GM21723 (cell line): ENCODE results near the gene CCNL2.
"Not testable (repeated sequence)": the region's sequence is repeated elsewhere in the genome, so short reads cannot be mapped to it uniquely, and the experiment has no call there.

Experiments
- ATAC-seq: cut with Tn5 transposase; IDR thresholded peaks from one replicate; pipeline ENCODE4 v1.9.1; 2021; ENCODE audit warnings: mild to moderate bottlenecking, moderate library complexity; ENCODE audit not compliant: unreplicated experiment

CCNL2 gene

DNA sequence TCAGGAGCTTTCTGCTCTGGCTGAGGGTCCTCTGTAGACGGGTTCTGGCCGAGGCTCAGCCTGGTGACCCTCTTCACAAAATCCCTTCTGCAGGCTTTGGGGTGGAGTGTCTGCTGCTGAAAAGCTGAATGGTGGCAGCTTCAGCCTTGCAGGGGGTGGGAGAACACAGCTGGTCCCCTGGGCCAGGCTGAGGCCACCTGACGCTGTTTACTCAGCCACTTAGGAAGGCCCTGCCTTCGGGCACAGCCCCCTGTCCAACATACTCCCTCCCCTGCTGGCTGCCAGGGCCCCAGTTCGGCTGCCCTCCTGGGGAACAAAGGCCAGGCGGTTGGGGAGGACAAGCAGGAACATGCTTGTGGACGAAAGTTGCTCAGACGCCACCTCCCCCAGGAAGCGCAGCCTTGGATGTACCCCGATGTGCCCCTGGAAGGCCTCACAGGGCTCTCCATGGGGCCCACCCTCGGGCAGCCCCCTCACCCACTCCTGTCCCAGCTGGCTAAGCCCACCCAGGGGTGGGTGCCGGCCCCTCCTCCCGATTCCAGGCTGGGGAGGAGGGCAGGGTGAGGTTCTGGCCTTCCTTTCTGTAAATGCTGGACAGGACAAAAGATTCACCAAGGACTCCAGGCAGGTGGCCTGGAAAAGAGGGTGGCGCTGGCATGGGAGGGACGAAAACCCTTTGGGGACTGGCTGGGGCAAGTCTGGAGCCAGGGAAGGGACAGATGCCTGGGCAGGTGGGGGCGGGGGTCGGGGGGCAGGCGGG, 22.2 kb upstream of the CCNL2 start, which contains the start of gene ANKRD65:
Gene ANKRD65 (minus strand): TSS at position 130 of the 760 bp plus-strand sequence. CDS start 271 bp downstream, outside the sequence.
- no peak for ATAC-seq

DNA sequence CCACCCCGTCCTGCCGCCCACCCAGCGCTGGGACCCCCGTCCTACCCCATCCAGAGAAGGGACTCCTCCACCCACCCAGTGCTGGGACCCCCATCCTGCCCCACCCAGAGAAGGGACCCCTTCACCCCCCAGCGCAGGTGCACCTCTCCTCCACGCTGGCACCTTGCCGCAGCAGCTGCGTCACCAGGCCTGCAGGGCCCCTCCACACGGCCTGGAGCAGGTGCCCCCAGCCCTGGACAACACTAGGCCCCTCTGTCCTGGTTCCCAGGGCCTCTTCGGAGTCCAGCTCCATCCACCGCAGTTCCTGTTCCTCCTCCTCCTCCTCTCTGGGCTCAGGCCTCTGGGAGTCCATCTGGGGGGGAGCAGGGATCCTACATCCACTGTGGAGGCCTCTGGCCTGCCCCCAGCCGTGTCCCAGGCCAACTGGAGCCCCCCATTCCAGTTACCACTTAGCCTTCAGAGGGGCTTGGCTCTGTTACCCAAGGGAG, 21.6 kb upstream of the CCNL2 start:
- no peak for ATAC-seq

DNA sequence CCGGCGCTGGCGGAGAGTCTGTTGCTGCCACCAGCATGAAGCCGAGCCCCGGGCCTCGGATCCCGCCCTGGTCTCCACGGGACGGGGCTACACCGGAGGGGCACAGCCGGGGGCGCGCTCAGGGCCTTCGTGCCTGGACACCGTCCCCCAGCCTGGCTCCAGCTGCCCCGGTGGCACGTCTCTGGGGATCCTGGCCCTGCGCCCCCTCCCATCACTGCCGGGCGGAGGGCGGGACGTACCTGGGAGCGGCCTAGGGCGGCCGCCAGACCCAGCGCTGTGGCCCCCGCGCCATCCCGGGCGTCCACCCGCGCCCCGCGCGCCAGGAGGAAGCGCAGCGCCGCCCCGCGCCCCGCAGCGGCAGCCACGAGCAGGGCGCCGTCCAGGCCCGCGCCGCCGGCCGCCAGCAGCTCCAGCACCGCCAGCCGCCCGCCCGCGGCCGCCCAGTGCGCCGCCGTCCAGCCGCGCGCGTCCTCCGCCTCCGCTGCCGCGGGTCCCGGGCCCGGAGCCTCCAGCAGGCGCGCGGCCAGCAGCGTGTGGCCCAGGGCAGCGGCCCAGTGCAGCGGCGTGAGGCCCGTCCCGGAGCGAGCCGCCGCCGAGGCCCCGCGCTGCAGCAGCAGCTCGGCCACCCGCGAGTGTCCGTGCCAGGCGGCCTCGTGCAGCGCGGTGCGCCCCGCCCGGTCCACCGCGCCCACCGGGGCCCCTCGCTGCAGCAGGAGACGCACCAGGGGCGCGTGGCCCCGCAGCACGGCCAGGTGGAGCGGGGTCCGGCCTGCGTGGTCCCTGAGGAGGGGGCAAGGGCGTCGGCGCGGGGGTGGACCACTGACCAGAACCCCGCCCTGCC, 20.9 kb upstream of the CCNL2 start:
- ATAC-seq: no peak

DNA sequence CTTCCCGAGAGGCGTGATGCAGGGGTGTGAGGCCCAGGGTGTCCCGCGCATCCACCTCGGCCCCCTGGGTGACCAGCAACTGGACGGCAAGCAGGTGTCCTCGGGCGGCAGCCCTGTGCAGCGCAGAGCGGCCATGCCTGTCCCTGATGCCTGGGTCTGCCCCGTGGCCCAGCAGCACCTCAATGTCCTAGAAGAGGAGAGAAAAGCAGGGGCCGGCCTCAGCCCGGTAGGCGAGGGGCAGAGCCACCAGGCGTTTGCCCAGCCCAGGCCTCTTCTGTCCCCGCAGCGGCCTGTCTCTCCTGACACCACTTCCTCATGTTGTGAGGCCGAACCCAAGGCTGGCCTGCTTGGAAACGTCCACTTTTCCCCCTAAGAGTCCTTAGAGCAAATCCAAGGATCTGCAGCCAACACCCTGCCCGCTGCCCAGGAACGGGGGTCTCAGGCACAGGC, 20.3 kb upstream of the CCNL2 start:
- no peak for ATAC-seq

DNA sequence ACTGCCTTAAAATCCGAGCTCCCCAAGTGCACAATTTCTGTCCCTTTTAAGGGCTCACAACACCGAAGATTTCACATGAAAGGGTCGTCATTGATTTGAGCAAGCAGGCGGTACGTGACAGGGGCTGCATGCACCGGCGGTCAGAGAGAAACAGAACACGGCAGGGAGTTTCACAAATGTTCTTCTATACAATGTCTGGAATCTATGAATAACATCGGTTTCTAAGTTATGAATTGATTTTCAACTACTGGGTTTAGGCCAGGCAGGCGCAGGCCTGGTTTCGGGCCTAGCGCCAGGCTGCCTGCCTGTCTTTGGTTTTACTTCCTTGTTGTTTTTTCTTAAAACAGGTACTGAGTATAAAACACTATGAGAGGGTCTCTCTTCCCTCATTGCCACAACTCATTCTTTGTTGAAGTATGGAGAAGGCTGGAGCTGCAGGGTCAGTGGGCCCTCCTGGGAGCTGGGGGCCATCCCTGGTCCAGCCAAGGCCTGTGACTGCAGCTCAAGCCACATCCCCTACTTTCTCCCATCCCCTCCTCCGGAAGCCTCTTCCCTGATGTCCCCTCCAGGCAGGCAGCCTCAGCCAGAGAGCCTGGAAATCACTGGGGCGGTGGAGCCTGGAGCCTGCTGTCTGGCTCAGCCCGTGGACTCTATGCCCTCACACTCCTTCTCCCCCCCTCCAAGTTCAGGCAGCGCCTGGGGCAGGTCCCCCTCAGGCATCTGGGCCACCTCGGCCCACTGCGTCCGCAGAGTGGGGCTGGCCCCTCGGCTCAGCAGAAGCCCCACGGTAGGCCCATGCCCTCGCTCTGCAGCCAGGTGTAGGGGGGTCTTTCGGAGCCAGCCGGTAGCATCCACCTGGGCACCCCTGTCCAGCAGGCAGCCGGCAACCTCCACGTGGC, 19.6 kb upstream of the CCNL2 start:
- no peak for ATAC-seq

DNA sequence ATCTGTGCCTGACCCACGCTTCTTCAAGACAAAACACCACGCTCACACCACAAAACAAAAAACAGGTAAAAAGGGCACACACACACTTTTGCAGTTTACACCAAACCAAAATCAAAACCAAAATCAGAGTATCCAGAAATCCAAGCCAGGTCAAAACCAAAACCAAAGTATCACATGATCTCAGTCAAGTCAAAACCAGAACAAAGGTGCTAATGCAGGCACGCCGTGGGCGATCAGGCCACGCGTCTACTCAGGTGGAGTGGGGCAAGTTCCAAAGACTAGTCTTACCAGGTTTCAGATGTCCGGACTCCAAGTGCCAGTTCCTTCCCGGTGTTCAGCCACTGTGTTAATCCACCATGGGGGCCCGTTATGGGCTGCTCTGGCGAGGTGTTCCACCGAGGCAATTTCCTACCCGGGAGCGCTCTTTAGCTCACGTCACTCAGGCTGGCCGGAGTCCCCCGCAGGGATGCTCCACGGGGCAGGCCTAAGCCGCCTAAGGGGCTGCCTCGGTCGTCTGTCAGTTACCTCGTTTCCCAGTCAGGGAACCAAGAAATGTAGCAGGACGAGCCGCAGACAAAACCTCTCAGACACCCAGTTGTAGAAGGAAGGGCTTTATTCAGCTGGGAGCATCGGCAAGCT, 18.8 kb upstream of the CCNL2 start:
- ATAC-seq: not testable (repeated sequence)

DNA sequence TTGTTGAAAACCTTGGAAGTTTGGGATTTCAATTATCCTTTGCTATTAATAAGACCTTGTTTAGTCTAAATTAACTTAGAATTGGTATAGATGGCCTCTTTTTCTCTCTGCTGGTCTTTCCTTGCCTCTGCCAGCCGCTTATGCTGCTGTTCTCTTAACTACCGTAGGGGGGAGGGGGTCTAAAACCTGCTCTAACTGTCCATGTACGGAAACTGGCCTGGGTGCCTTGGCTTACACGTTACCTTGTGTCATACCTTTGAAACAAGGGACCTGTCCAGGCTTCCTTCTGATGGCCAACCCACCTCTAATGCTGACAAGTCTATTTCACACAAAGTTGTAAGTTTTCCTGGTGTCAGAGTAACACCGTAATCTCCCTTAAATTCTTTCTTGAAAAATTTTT, 18.3 kb upstream of the CCNL2 start:
- not testable (repeated sequence) for ATAC-seq

DNA sequence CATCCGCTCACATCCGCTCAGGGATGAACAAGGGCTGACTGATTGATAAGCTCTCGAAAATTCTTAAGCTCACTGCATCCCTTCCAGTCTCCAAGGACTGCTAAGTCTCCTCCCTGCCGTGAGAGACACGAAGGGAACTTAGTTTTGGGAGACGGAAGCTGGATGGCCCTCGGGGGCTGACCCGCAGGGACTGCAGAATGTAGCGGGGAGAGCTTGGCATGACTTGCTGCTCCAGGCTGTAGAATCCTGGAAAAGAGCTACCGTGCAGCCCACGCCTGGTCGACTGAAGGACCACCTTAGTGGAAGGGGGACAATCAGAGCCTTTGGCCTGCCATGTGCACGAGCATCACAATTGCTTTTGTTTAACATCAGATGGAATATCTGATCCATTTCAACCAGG, 16.6 kb upstream of the CCNL2 start:
- ATAC-seq: no peak

DNA sequence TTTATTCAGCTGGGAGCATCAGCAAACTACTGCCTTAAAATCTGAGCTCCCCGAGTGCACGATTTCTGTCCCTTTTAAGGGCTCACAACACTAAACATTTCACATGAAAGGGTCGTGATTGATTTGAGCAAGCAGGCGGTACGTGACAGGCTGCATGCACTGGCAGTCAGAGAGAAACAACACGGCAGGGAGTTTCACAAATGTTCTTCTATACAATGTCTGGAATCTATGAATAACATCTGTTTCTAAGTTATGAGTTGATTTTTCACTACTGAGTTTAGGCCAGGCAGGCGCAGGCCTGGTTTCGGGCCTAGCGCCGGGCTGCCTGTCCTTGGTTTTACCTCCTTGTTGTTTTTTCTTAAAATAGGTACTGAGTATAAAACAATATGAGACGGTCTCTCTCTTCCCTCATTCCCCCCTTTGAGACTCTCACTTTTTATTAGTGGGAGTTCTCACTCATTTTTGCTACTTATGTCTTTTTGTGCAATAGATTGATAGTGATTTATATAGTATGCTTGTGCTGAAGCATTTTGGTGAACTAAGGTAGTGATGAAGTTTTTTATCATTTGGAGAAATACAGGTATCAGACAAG, 13.3 kb upstream of the CCNL2 start:
- not testable (repeated sequence) for ATAC-seq

DNA sequence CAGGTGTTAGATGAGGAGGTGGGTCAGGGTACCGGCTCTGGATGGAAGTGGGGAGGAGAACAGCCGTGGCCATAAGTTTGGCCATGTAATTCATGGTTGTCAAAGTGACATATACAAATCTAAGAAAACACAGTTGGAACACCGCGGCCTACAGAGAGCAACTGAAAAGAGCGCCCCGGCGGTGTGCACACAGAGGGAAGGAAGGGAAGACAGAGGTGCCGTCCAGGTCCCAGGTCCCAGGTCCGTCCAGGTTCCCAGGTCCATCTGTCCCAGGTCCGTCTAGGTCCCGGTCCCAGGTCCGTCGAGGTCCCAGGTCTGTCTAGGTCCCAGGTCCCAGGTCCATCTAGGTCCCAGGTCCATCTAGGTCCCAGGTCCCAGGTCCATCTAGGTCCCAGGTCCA, 12.5 kb upstream of the CCNL2 start:
- ATAC-seq: no peak

DNA sequence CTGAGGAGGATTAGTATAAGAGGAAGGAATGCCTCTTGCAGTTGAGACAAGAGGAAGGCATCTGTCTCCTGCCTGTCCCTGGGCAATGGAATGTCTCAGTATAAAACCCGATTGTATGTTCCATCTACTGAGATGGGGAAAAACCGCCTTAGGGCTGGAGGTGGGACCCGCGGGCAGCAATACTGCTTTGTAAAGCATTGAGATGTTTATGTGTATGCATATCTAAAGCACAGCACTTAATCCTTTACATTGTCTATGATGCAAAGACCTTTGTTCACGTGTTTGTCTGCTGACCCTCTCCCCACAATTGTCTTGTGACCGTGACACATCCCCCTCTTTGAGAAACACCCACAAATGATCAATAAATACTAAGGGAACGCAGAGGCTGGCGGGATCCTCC, 11.1 kb upstream of the CCNL2 start:
- ATAC-seq: not testable (repeated sequence)

DNA sequence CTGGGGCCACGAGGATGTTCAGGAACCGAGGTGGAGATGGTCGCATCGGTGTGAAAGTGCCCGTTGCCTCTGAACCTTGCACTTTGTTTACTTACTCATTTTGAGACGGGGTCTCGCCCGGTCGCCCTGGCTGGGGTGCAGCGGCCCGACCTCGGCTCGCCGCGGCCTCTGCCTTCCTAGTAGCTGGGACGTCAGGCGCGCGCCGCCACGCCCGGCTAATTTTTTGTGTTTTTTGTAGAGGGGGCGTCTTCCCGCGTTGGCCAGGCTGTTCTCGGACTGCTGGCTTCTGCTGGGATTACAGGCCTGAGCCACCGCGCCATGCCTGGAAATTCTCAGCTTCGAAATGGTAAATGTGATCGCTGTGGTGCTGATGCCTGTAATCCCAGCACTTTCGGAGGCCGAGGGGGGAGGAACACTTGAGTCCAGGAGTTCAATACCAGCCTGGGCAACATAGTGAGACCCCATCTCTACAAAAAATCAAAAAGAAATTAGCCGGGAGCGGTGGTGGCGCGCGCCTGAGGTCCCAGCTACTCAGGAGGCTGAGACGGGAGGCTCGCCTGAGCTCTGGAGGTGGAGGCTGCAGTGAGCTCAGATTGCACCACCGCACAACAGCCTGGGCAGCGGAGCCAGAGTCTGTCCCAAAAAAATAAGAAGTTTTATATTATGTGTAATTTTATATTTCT, 8.6 kb upstream of the CCNL2 start:
- ATAC-seq: peak; percentile 19

DNA sequence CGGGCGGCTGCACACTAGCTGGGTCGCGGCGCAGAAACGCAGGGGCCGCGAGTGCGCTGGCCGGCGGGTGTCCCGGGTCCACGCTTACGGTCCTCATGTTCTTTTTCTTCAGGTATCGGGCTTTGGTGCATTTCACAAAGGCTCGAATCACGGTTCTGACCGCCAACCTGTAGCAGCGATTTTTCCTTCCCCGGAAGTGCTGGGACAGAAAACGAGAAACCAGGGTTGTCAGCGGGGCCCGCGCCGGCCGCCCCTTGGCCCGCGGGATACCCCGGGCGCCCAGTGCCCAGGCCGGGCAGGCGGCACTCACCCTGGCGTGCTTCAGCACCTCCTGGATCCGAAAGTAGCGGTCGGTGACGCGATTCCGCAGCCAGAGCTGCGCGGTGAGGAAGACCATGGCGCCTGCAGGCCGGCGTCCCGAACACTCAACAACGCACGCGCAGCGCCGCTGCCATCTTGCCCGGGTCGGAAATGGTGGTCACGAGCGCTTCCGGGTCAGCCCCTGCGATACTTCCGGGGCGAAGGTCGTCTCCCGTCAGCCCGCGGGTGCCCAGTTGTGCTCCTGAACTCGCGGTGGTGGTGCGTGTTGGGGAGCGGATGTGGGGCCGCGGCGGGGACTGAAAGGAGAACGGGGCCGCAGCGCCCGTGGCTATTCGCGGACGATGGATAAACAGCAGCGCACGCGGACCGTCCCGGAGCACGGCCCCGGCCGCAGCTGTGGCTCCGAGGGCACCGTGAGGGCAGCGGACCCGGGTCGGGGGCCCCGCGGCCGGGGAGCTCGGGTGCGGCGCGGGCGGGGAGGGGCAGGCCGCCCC, 7.9 kb upstream of the CCNL2 start, which contains the start of gene MRPL20:
Gene MRPL20 (minus strand): TSS at position 473 of the 815 bp plus-strand sequence. CDS start 76 bp downstream, at position 397.
- ATAC-seq: peak; percentile 87

DNA sequence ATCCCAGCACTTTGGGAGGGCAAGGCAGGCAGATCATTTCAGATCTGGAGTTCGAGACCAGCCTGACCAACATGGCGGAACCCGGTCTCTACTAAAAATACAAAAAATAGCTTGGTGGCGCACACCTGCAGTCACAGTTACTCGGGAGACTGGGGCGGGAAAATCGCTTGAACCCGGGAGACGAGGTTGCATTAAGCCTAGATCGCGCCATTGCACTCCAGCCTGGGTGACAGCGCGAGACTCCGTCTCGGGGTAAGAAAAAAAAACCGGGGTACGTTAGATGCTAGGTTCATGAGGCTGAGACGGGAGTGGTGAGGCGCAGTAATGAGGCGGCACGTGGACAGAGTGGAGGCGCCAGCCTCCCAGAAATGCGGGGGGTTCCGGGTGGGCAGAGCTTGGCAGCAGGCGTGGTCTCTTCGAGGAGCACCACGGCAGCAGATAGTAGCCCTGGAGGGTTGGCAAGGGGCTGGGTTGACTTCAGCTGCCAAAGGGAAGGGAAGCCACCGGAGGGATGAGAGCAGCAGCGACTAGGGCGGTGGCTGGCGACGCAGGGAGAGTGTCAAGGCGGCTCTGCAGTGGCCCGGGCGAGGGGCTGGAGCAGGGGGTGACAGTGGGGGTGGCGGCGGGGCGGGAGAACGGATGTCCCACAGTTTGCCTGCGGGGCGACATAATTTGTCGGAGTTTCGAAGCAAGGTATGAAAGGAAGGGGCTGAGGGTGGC, 7.1 kb upstream of the CCNL2 start:
- ATAC-seq: no peak

DNA sequence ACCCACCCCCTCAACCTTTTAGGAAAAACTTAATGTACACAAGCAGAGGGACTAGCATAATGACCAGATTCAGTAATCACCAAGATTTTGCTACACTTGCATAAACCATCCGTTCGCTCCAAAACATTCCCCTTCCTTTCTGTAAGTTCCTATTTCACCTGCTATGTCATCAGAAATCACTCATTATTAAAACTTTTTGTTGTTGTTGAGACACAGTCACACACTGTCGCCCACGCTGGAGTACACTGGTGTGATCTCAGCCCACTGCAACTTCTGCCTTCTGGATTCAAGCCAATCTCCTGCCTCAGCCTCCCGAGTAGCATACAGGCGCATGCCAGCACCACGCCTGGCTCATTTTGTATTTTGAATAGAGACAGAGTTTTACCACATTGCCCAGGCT, 4.5 kb upstream of the CCNL2 start:
- no peak for ATAC-seq

DNA sequence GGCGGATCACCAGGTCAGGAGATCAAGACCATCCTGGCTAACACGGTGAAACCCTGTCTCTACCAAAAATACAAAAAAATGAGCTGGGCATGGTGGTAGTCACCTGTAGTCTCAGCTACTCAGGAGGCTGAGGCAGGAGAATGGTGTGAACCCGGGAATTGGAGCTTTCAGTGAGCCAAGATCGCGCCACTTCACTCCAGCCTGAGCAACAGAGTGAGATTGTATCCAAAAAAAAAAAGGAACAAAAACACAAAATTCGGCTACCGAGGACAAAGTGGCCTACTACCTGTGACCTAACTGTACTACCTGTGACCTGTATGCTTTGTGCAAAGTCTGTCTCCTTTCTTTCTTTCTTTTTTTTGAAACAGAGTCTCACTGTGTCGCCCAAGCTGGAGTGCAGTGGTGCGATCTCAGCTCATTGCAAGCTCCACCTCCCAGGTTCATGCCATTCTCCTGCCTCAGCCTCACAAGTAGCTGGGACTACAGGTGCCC, 3.8 kb upstream of the CCNL2 start:
- ATAC-seq: not testable (repeated sequence)

DNA sequence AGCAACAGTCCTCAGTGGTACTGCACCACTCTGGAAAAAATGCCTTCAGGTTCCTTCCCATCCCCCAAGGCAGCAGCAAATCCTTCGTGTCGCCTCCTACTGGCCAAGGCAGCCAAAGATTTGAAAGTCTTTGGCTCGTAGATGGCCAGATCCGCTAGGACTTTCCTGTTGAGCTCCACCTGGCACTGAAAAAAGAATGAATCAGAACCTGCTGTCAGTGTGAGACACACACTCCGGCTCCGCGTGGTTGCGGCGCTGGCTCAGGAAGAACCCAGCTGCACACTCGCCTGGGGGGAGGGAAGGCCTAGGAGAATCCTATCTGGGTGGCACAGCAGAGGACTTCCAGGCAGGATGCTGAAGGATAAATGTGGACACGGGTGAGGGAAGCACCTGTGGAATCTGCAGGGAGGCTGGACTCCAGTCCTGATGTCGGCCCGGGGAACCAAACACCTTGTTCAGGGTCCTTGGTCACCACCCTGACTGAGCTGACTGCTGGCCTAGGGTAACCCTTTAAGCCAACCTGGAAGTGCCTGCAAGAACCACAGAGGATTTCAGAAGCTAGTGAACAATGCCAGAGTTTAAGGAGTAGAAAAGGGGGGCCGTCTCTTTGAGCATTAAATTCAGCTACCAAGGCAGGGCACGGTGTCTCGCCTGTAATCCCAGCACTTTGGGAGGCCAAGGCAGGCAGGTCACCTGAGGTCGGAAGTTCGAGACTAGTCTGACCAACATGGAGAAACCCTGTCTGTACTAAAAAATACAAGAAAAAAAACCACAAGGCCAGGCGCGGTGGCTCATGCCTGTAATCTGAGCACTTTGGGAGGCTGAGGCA, 3.2 kb upstream of the CCNL2 start:
- ATAC-seq: no peak
